H1 (cell line): ENCODE data around the gene CD79A. TPM values are rescaled to one million over a fixed set of nuclear protein-coding genes. Genes with fewer than 3 reads are reported as not detected.

Source experiments
- CTCF ChIA-PET: fragments of 300-600 bp; sonication (Branson Sonifier 250); formaldehyde crosslinking; loops from one replicate; lab custom pipeline; 2021; ENCODE audit not compliant: partially characterized antibody; lab: Charles Lee
- POLR2A ChIA-PET: fragments of 300-600 bp; sonication (Branson Sonifier 250); formaldehyde crosslinking; loops from one replicate; lab custom pipeline; 2021; ENCODE audit warnings: inconsistent platforms; ENCODE audit not compliant: partially characterized antibody; lab: Charles Lee
- DNase-seq, 2 experiments: peaks; one replicate each; pipeline versions ENCODE4 v3.0.0 to v3.0.0-alpha.2; 2010 to 2022; ENCODE audit warnings: low spot score in 2 of 2, low read depth in 1 of 2, mixed read lengths in 1 of 2
- FAIRE-seq: peaks from 2 replicates; lab custom pipeline; 2011; peaks lifted over from hg19 to GRCh38; lab: Jason Lieb, UNC
- H2AFZ ChIP-seq: 2 replicates; pipeline ENCODE4 v1.8.1; 2012; ENCODE audit warnings: low read length, inconsistent platforms
- H2AK5ac ChIP-seq: 2 replicates; pipeline ENCODE4 v1.6.1; 2013; ENCODE audit warnings: low read depth, low read length
- H2BK120ac ChIP-seq: replicated peaks from 2 replicates; pipeline ENCODE3; 2013; ENCODE audit warnings: low read depth, low read length, inconsistent platforms
- H2BK12ac ChIP-seq: 2 replicates; pipeline ENCODE4 v1.6.1; 2013; ENCODE audit warnings: low read depth, low read length
- H2BK15ac ChIP-seq: 2 replicates; pipeline ENCODE4 v1.6.1; 2013; ENCODE audit warnings: low read length
- H2BK20ac ChIP-seq: 2 replicates; pipeline ENCODE4 v1.6.1; 2013; ENCODE audit warnings: low read length
- H2BK5ac ChIP-seq: 2 replicates; pipeline ENCODE4 v1.6.1; 2013; ENCODE audit warnings: low read depth, low read length
- H3K14ac ChIP-seq: 2 replicates; pipeline ENCODE4 v1.6.1; 2013; ENCODE audit warnings: inconsistent platforms; ENCODE audit not compliant: insufficient read length
- H3K18ac ChIP-seq: 2 replicates; pipeline ENCODE4 v1.6.1; 2013; ENCODE audit warnings: low read length; ENCODE audit errors: extremely low read depth
- H3K23ac ChIP-seq: 2 replicates; pipeline ENCODE4 v1.6.1; 2013; ENCODE audit warnings: inconsistent platforms; ENCODE audit not compliant: insufficient read length
- H3K23me2 ChIP-seq: 2 replicates; pipeline ENCODE4 v1.6.1; 2013; ENCODE audit warnings: low read depth, low read length
- H3K27ac ChIP-seq: 2 replicates; pipeline ENCODE4 v1.6.1; 2011; ENCODE audit warnings: low read depth, low read length, inconsistent platforms
- H3K27me3 ChIP-seq, 4 experiments: replicated peaks in 1 of 4; 1 replicate in 1 of 4; 2 replicates in 3 of 4; pipeline versions ENCODE4 v1.6.1 to v1.8.1; 2011 to 2013; ENCODE audit warnings: low read length in 3 of 4, mild to moderate bottlenecking in 3 of 4, inconsistent platforms in 2 of 4, mixed read lengths in 2 of 4, moderate library complexity in 1 of 4; ENCODE audit not compliant: control insufficient read depth in 3 of 4, insufficient read depth in 3 of 4; ENCODE audit errors: extremely low read depth in 1 of 4
- H3K36me3 ChIP-seq, 4 experiments: 2 replicates each; pipeline versions ENCODE4 v1.6.1 to v1.8.1; 2011 to 2013; ENCODE audit warnings: mild to moderate bottlenecking in 4 of 4, low read length in 3 of 4, moderate library complexity in 2 of 4, control low read depth in 1 of 4, inconsistent platforms in 1 of 4; ENCODE audit not compliant: insufficient read depth in 4 of 4, control insufficient read depth in 2 of 4
- H3K4ac ChIP-seq: replicated peaks from 2 replicates; pipeline ENCODE3; 2013; ENCODE audit warnings: low read length, low read depth, mixed read lengths, inconsistent platforms; ENCODE audit not compliant: insufficient read length
- H3K4me1 ChIP-seq, 4 experiments: replicated peaks in 1 of 4; 1 replicate in 1 of 4; 2 replicates in 3 of 4; pipeline versions ENCODE4 v1.6.1 to v1.8.1; 2011 to 2013; ENCODE audit warnings: low read length in 3 of 4, inconsistent platforms in 2 of 4, mixed read lengths in 1 of 4; ENCODE audit not compliant: insufficient read depth in 4 of 4, control insufficient read depth in 3 of 4
- H3K4me2 ChIP-seq, 2 experiments: 2 replicates each; pipeline versions ENCODE4 v1.6.1 to v1.8.1; 2011 to 2013; ENCODE audit warnings: low read depth in 2 of 2, low read length in 2 of 2, control low read depth in 1 of 2, inconsistent platforms in 1 of 2, mild to moderate bottlenecking in 1 of 2; ENCODE audit not compliant: insufficient read depth in 1 of 2
- H3K4me3 ChIP-seq, 4 experiments: fragments of 200-600, 300-600 bp in 1 of 4; sonication (generic), shearing (Covaris generic), sonication (Bioruptor Twin) in 1 of 4; 2 replicates each; pipeline versions ENCODE4 v1.5.1 to v1.8.1; 2011 to 2016; ENCODE audit warnings: low read length in 4 of 4, low read depth in 3 of 4, control low read depth in 2 of 4, inconsistent platforms in 2 of 4, mild to moderate bottlenecking in 2 of 4, mixed read lengths in 1 of 4, moderate library complexity in 1 of 4; ENCODE audit not compliant: insufficient read depth in 2 of 4; ENCODE audit errors: extremely low read depth in 1 of 4
- H3K56ac ChIP-seq: replicated peaks from 2 replicates; pipeline ENCODE3; 2013; ENCODE audit warnings: low read depth, mild to moderate bottlenecking, mixed read lengths, low read length, inconsistent platforms; ENCODE audit not compliant: insufficient read length
- H3K79me1 ChIP-seq: 2 replicates; pipeline ENCODE4 v1.6.1; 2013; ENCODE audit warnings: low read depth, low read length, control low read depth
- H3K79me2 ChIP-seq, 2 experiments: 2 replicates each; pipeline versions ENCODE4 v1.6.1 to v1.8.1; 2012 to 2013; ENCODE audit warnings: low read length in 2 of 2, mild to moderate bottlenecking in 2 of 2, inconsistent platforms in 1 of 2; ENCODE audit not compliant: insufficient read depth in 2 of 2, control insufficient read depth in 1 of 2
- H3K9ac ChIP-seq, 4 experiments: replicated peaks in 1 of 4; 1 replicate in 1 of 4; 2 replicates in 3 of 4; pipeline versions ENCODE4 v1.6.1 to v1.8.1; 2011 to 2013; ENCODE audit warnings: low read depth in 3 of 4, low read length in 3 of 4, control low read depth in 2 of 4, mild to moderate bottlenecking in 2 of 4, moderate library complexity in 2 of 4, inconsistent platforms in 1 of 4; ENCODE audit errors: extremely low read depth in 1 of 4
- H3K9me3 ChIP-seq, 2 experiments: 2 replicates each; pipeline versions ENCODE4 v1.6.1 to v1.8.1; 2012 to 2013; ENCODE audit warnings: mild to moderate bottlenecking in 2 of 2, moderate library complexity in 2 of 2, control low read depth in 1 of 2, inconsistent platforms in 1 of 2, low read depth in 1 of 2, low read length in 1 of 2, mixed read lengths in 1 of 2; ENCODE audit not compliant: insufficient read depth in 2 of 2
- H4K20me1 ChIP-seq, 2 experiments: replicated peaks in 1 of 2; 2 replicates each; pipeline versions ENCODE3 to v1.8.1; 2011 to 2013; ENCODE audit warnings: inconsistent platforms in 2 of 2, low read length in 2 of 2, mild to moderate bottlenecking in 1 of 2; ENCODE audit not compliant: insufficient read depth in 2 of 2, control insufficient read depth in 1 of 2
- H4K5ac ChIP-seq: 2 replicates; pipeline ENCODE4 v1.6.1; 2013; ENCODE audit warnings: low read length, low read depth, mixed read lengths, inconsistent platforms; ENCODE audit not compliant: insufficient read length
- H4K8ac ChIP-seq: 2 replicates; pipeline ENCODE4 v1.8.0; 2013; ENCODE audit warnings: mild to moderate bottlenecking, moderate library complexity, low read length, inconsistent platforms; ENCODE audit not compliant: insufficient read depth; ENCODE audit errors: extremely low read depth
- H4K91ac ChIP-seq: replicated peaks from 2 replicates; pipeline ENCODE3; 2013; ENCODE audit warnings: low read length, mixed read lengths, inconsistent platforms; ENCODE audit not compliant: insufficient read length
- BRCA1 ChIP-seq: IDR thresholded peaks from 2 replicates; pipeline ENCODE4 v1.6.1; 2012; ENCODE audit warnings: low read depth, low read length, improper control_type of control experiment
- CEBPB ChIP-seq: IDR thresholded peaks from 2 replicates; pipeline ENCODE4 v1.6.1; 2012; ENCODE audit warnings: low read depth, low read length
- POLR2A ChIP-seq, 2 experiments: IDR thresholded peaks; 1 replicate in 1 of 2; 2 replicates in 1 of 2; pipeline ENCODE4 v1.6.1; 2011; ENCODE audit warnings: low read depth in 2 of 2, low read length in 2 of 2, mild to moderate bottlenecking in 2 of 2; ENCODE audit errors: control extremely low read depth in 1 of 2
- SIX5 ChIP-seq: IDR thresholded peaks from 2 replicates; pipeline ENCODE4 v1.6.1; 2011; ENCODE audit warnings: mild to moderate bottlenecking, low read depth, low read length
- TEAD4 ChIP-seq: IDR thresholded peaks from 2 replicates; pipeline ENCODE4 v1.6.1; 2012; ENCODE audit warnings: low read depth, low read length, inconsistent platforms, mixed read lengths
- WGBS, 2 experiments: shearing (Covaris generic) in 1 of 2; methylation state at CpG; one replicate each; pipeline versions ENCODE4 v1.1.6 to v1.1.7; 2013 to 2015; ENCODE audit warnings: low lambda C conversion rate in 2 of 2, mixed read lengths in 2 of 2, inconsistent platforms in 1 of 2, low coverage in 1 of 2, missing lambda C conversion rate in 1 of 2; ENCODE audit not compliant: insufficient replicate concordance in 2 of 2, insufficient coverage in 1 of 2, insufficient read length in 1 of 2; ENCODE audit errors: extremely low coverage in 1 of 2, missing lambda C conversion rate in 1 of 2; 5-methylcytosine and 5-hydroxymethylcytosine counted together
- polyA plus RNA-seq, 7 experiments: library from polyadenylated mRNA; depleted of rRNA in 3 of 7; stranded (reverse) in 5 of 7; unstranded in 2 of 7; fragments of >200 nt in 5 of 7; fragments of 200-250 nt in 2 of 7; gene quantifications; 1 replicate in 5 of 7; 2 replicates in 1 of 7; 4 replicates in 1 of 7; pipeline versions ENCODE4 v1.2.1 to v1.2.3, GENCODE V29; 2011 to 2013; ENCODE audit warnings: missing spikeins in 2 of 7, mixed read lengths in 2 of 7
- total RNA-seq: library from RNA; stranded (reverse); fragmentation: NEBNext Ultra II Directional; extraction: Animal tissue kit (Norgen Biotek cat#: 25700); gene quantifications from 2 replicates; pipeline ENCODE4 v1.2.1, GENCODE V29; 2021
- TF ChIP-seq, protein P1 (sequence below), 3 experiments: IDR thresholded peaks; 1 replicate in 2 of 3; 2 replicates in 1 of 3; pipeline versions ENCODE4 v1.5.1 to v1.6.1; 2011; ENCODE audit warnings: low read length in 3 of 3, mild to moderate bottlenecking in 3 of 3, inconsistent platforms in 2 of 3, low read depth in 1 of 3, moderate library complexity in 1 of 3; ENCODE audit not compliant: insufficient read depth in 1 of 3; ENCODE audit errors: control extremely low read depth in 1 of 3

The CD79A gene
- total and polyA plus RNA-seq, 2 of the 8 experiments (the other 6 are each of a cell fraction or from before 2014, with no cell fraction given): 0.54 to 0.77 TPM

DNA sequence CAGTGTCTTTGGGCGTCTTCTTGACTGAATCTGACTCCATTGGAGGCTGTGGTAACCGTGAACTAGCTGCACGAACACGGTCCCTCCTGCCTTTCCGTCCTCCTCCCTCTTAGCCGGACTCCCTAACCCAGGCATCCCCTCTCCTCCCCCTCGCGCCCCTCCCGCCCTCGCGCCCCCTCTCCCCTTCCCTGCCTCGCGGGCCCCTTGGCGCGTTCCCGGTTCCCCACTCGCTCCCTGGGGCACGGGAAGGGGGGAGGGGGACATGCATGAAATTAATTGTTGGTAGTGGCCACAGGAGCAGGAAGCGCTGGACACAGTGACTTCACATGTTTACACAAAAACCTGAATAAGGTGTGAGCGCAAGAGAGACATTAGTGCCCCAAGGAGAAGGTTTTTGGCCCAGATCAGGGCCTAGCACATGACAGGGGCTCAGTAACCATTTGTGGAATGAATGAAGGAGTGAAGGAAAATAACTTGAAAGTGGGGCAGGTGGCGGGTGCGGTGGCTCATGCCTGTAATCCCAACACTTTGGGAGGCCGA lies 32.0 kb upstream of the CD79A start:
- Histone ChIP-seq H3K14ac (no peak overlapping the region), H2BK15ac (no peak overlapping the region), H3K27ac (no peak overlapping the region), H3K18ac (no peak overlapping the region), H3K79me2 (no peaks in the 10 kb centered on the region), H3K56ac (no peak overlapping the region), H3K4me2 (no peak overlapping the region), H3K4me3 (no peak overlapping the region), H3K36me3 (no peaks in the 10 kb centered on the region), H3K23me2 (no peaks in the 10 kb centered on the region), H3K23ac (no peak overlapping the region), H3K4me1 (no peaks in the 10 kb centered on the region; a peak in 1 of 7 replicates), H2BK5ac (no peak overlapping the region), H4K8ac (no peak overlapping the region; the same call in 1 of the 2 replicates), H3K9me3 (peaks cover 2 to 30% of the 10 kb centered on the region in 2 experiments; a peak in 3 of 4 replicates), H4K20me1 (no peaks in the 10 kb centered on the region), H2AK5ac (0 out of 2 replicates have a peak overlapping the region, but pooled peaks have one; percentile 65)
- FAIRE-seq: no peak
- CTCF ChIA-PET: no interaction called here
- 92% methylated on average over 12 of the region's 23 CpGs; no CpG with 5 or more reads in 1 of the 2 experiments for WGBS, 2 experiments
- POLR2A ChIA-PET: no interaction called here
- TF ChIP-seq, protein P1, sequence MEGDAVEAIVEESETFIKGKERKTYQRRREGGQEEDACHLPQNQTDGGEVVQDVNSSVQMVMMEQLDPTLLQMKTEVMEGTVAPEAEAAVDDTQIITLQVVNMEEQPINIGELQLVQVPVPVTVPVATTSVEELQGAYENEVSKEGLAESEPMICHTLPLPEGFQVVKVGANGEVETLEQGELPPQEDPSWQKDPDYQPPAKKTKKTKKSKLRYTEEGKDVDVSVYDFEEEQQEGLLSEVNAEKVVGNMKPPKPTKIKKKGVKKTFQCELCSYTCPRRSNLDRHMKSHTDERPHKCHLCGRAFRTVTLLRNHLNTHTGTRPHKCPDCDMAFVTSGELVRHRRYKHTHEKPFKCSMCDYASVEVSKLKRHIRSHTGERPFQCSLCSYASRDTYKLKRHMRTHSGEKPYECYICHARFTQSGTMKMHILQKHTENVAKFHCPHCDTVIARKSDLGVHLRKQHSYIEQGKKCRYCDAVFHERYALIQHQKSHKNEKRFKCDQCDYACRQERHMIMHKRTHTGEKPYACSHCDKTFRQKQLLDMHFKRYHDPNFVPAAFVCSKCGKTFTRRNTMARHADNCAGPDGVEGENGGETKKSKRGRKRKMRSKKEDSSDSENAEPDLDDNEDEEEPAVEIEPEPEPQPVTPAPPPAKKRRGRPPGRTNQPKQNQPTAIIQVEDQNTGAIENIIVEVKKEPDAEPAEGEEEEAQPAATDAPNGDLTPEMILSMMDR (IDR thresholded peaks at IDR 0.05; ENCODE audit: control extremely low read depth in 1 of 3, insufficient read depth in 1 of 3, low read depth in 1 of 3, low read length in 3 of 3): no peak
- TF ChIP-seq TEAD4: no peak
- no peak for TF ChIP-seq SIX5
- no peak for TF ChIP-seq BRCA1
- TF ChIP-seq POLR2A (IDR thresholded peaks at IDR 0.05; ENCODE audit: control extremely low read depth in 1 of 2, low read depth in 2 of 2, low read length in 2 of 2): no peak
- TF ChIP-seq CEBPB: no peak
- TF ChIP-seq, all 59 proteins: peak for 0
- Histone ChIP-seq H2BK20ac (no peak overlapping the region), H3K9ac (no peak overlapping the region), H2AFZ (no peak overlapping the region), H4K5ac (no peak overlapping the region), H2BK120ac (no peak overlapping the region), H3K27me3 (no peaks in the 10 kb centered on the region; a peak in 1 of 7 replicates), H2BK12ac (no peak overlapping the region), H3K79me1 (no peaks in the 10 kb centered on the region), H3K4ac (no peak overlapping the region), H4K91ac (no peak overlapping the region)
- no peak for DNase-seq
